ENCODE data around the gene TAF3.
A peak's percentile ranks its signal among the peaks of the same experiment; 100 is the strongest.
"Not testable (repeated sequence)": the region's sequence is repeated elsewhere in the genome, so short reads cannot be mapped to it uniquely, and the experiment has no call there.

TAF3 gene

GRCh38 chr10:7818295-7819120 lies at the start of gene TAF3:
TSS of gene TAF3 (plus strand) at chr10:7818505. CDS start at chr10:7818710, 205 bp downstream.
- DNase-seq: peak; percentile 92

GRCh38 chr10:7773845-7774801 lies 44.2 kb upstream of the TAF3 start:
- no peak for DNase-seq

GRCh38 chr10:7776777-7777176 lies 41.5 kb upstream of the TAF3 start:
- no peak for DNase-seq

GRCh38 chr10:7782194-7782593 lies 36.1 kb upstream of the TAF3 start:
- DNase-seq: not testable (repeated sequence)

GRCh38 chr10:7786430-7786829 lies 31.9 kb upstream of the TAF3 start:
- no peak for DNase-seq

GRCh38 chr10:7787150-7787856 lies 31.0 kb upstream of the TAF3 start:
- DNase-seq: no peak

GRCh38 chr10:7787857-7788638 lies 30.3 kb upstream of the TAF3 start, which contains the start of the genes ATP5F1C and KIN:
TSS of gene ATP5F1C (plus strand) at chr10:7788177. CDS start at chr10:7788208, 31 bp downstream.
TSS of gene KIN (minus strand) at chr10:7787993. CDS start at chr10:7787933, 60 bp downstream.
- peak; percentile 97 for DNase-seq

- no peak for DNase-seq
Measured at GRCh38 chr10:7788639-7789286, 29.5 kb upstream of the TAF3 start.

GRCh38 chr10:7789390-7789789 lies 28.9 kb upstream of the TAF3 start:
- no peak for DNase-seq

- DNase-seq: no peak
Measured at GRCh38 chr10:7792541-7792940, 25.8 kb upstream of the TAF3 start.

GRCh38 chr10:7794251-7795026 lies 23.9 kb upstream of the TAF3 start:
- no peak for DNase-seq

- no peak for DNase-seq
Measured at GRCh38 chr10:7795605-7796004, 22.7 kb upstream of the TAF3 start.

GRCh38 chr10:7797582-7797981 lies 20.7 kb upstream of the TAF3 start:
- no peak for DNase-seq

- no peak for DNase-seq
Measured at GRCh38 chr10:7802606-7803005, 15.7 kb upstream of the TAF3 start.

GRCh38 chr10:7804216-7804615 lies 14.1 kb upstream of the TAF3 start:
- no peak for DNase-seq

GRCh38 chr10:7804741-7805140 lies 13.6 kb upstream of the TAF3 start:
- DNase-seq: no peak

GRCh38 chr10:7808686-7809267 lies 9.5 kb upstream of the TAF3 start:
- no peak for DNase-seq

GRCh38 chr10:7810443-7810842 lies 7.9 kb upstream of the TAF3 start:
- no peak for DNase-seq

GRCh38 chr10:7811000-7811399 lies 7.3 kb upstream of the TAF3 start:
- no peak for DNase-seq

GRCh38 chr10:7811743-7812142 lies 6.6 kb upstream of the TAF3 start:
- DNase-seq: not testable (repeated sequence)
